Neural cell (in vitro differentiated cells): ENCODE results near the gene SREBF1. TPM values are rescaled to one million over a fixed set of nuclear protein-coding genes. Genes with fewer than 3 reads are reported as not detected.

Experiments
- H2AFZ ChIP-seq: fragments of 200-600, 300-800 bp; sonication (generic), shearing (Covaris generic); 2 replicates; pipeline ENCODE4 v1.6.0; 2014; ENCODE audit warnings: low read depth, mild to moderate bottlenecking, antibody characterized with exemption, low read length, moderate library complexity
- H3F3A ChIP-seq: fragments of 200-600 bp; shearing (Covaris generic); 2 replicates; pipeline ENCODE4 v1.6.1; 2016; ENCODE audit warnings: mild to moderate bottlenecking, moderate library complexity, mixed read lengths, antibody characterized with exemption, low read length; ENCODE audit not compliant: insufficient read depth, poor library complexity, severe bottlenecking
- H3K27ac ChIP-seq: fragments of 200-600, 300-800 bp; sonication (generic), shearing (Covaris generic); 2 replicates; pipeline ENCODE4 v1.5.1; 2014; ENCODE audit warnings: mild to moderate bottlenecking, low read length, moderate library complexity
- H3K27me3 ChIP-seq: fragments of 300-800, 200-600 bp; sonication (generic), shearing (Covaris generic); 2 replicates; pipeline ENCODE4 v1.6.0; 2014; ENCODE audit warnings: mild to moderate bottlenecking, low read depth, low read length, moderate library complexity; ENCODE audit not compliant: insufficient read depth
- H3K36me3 ChIP-seq: fragments of 300-800, 200-600 bp; sonication (generic), shearing (Covaris generic); 2 replicates; pipeline ENCODE4 v1.5.1; 2014; ENCODE audit warnings: mild to moderate bottlenecking, antibody characterized with exemption, low read length, moderate library complexity; ENCODE audit not compliant: insufficient read depth
- H3K4me2 ChIP-seq: fragments of 300-800, 200-600 bp; sonication (generic), shearing (Covaris generic); 2 replicates; pipeline ENCODE4 v1.6.0; 2014; ENCODE audit warnings: mild to moderate bottlenecking, low read length
- H3K4me3 ChIP-seq: fragments of 300-800, 200-600 bp; sonication (generic), shearing (Covaris generic); 2 replicates; pipeline ENCODE4 v1.5.1; 2014; ENCODE audit warnings: mild to moderate bottlenecking, low read length, moderate library complexity
- H3K79me2 ChIP-seq: fragments of 200-600 bp; shearing (Covaris generic); replicated peaks from 2 replicates; pipeline ENCODE4 v1.6.0; 2014; ENCODE audit warnings: mild to moderate bottlenecking, low read length, moderate library complexity; ENCODE audit not compliant: insufficient read depth
- H3K9ac ChIP-seq: fragments of 300-800, 200-600 bp; sonication (generic), shearing (Covaris generic); 2 replicates; pipeline ENCODE4 v1.6.1; 2016; ENCODE audit warnings: mild to moderate bottlenecking, low read length, mixed read lengths
- H3K9me2 ChIP-seq: fragments of 200-600 bp; shearing (Covaris generic); 2 replicates; pipeline ENCODE4 v1.6.1; 2016; ENCODE audit warnings: mild to moderate bottlenecking, low read length, mixed read lengths; ENCODE audit not compliant: insufficient read depth
- H3K9me3 ChIP-seq: fragments of 200-600, 300-800 bp; sonication (generic), shearing (Covaris generic); 2 replicates; pipeline ENCODE4 v1.6.1; 2016; ENCODE audit warnings: mild to moderate bottlenecking, mixed run types, low read length, moderate library complexity, mixed read lengths
- H4K20me1 ChIP-seq: fragments of 200-600 bp; shearing (Covaris generic); 2 replicates; pipeline ENCODE4 v1.6.1; 2016; ENCODE audit warnings: mild to moderate bottlenecking, mixed run types; ENCODE audit not compliant: insufficient read depth
- CTCF ChIP-seq: fragments of 450-650 bp; IDR thresholded peaks from 2 replicates; pipeline ENCODE4 v1.5.1; 2014; ENCODE audit warnings: antibody characterized with exemption, mild to moderate bottlenecking, moderate library complexity; ENCODE audit not compliant: poor library complexity, severe bottlenecking
- EP300 ChIP-seq: fragments of 450-650 bp; conservative IDR thresholded peaks from 2 replicates; pipeline ENCODE4 v1.6.1; 2014; ENCODE audit warnings: antibody characterized with exemption, mild to moderate bottlenecking, moderate library complexity; ENCODE audit not compliant: poor library complexity, severe bottlenecking
- EZH2 ChIP-seq: fragments of 200-600, 300-800 bp; shearing (Covaris generic), sonication (generic); IDR thresholded peaks from 2 replicates; pipeline ENCODE4 v1.6.1; 2014; ENCODE audit warnings: antibody characterized with exemption, low read length, borderline replicate concordance, mild to moderate bottlenecking; ENCODE audit not compliant: insufficient read depth, poor library complexity, severe bottlenecking
- MXI1 ChIP-seq: fragments of 450-650 bp; conservative IDR thresholded peaks from 2 replicates; pipeline ENCODE4 v1.6.1; 2014; ENCODE audit warnings: antibody characterized with exemption, mild to moderate bottlenecking; ENCODE audit not compliant: poor library complexity, severe bottlenecking
- POLR2AphosphoS5 ChIP-seq: IDR thresholded peaks from 2 replicates; pipeline ENCODE4 v1.6.1; 2012
- RAD21 ChIP-seq: fragments of 450-650 bp; conservative IDR thresholded peaks from 2 replicates; pipeline ENCODE4 v1.6.1; 2014; ENCODE audit warnings: antibody characterized with exemption, mild to moderate bottlenecking, moderate library complexity
- REST ChIP-seq: IDR thresholded peaks from 2 replicates; pipeline ENCODE4 v1.6.1; 2012; ENCODE audit warnings: borderline replicate concordance
- SMC3 ChIP-seq: fragments of 450-650 bp; conservative IDR thresholded peaks from 2 replicates; pipeline ENCODE4 v1.6.1; 2014; ENCODE audit warnings: antibody characterized with exemption, mild to moderate bottlenecking, moderate library complexity; ENCODE audit not compliant: poor library complexity
- TAF1 ChIP-seq: IDR thresholded peaks from 2 replicates; pipeline ENCODE4 v1.6.1; 2012; ENCODE audit warnings: low read depth
- polyA plus RNA-seq: library from polyadenylated mRNA; depleted of rRNA; stranded (reverse); fragments of >200 nt; gene quantifications from 2 replicates; pipeline ENCODE4 v1.2.3, GENCODE V29; 2014

The SREBF1 gene
- polyA plus RNA-seq, 1 donor from 2014 or later, result 22.5 TPM

- H3K36me3 ChIP-seq, result no peaks in the 10 kb centered on the region
- H3K9me2 ChIP-seq, result no peaks in the 10 kb centered on the region
- H3K27ac ChIP-seq, result peak overlapping the region; percentile 91
- no peak overlapping the region for H2AFZ ChIP-seq
- TF ChIP-seq EZH2 (no peak), TAF1 (no peak), REST (peak; percentile 84), EP300 (peak; percentile 67), RAD21 (peak; percentile 8), POLR2AphosphoS5 (peak; percentile 50), MXI1 (peak; percentile 53)
- no peaks in the 10 kb centered on the region for H3K9me3 ChIP-seq
- H3K79me2 ChIP-seq, result no peaks in the 10 kb centered on the region
- peaks cover 4% of the 10 kb centered on the region for H3F3A ChIP-seq
- peak overlapping the region; percentile 55 for H3K4me3 ChIP-seq
- no peaks in the 10 kb centered on the region for H3K27me3 ChIP-seq
- peak overlapping the region; percentile 52 for H3K4me2 ChIP-seq
- peak overlapping the region; percentile 67 for H3K9ac ChIP-seq
- no peaks in the 10 kb centered on the region for H4K20me1 ChIP-seq
These were observed 32.1 kb upstream of the SREBF1 start for GRCh38 chr17:17868641-17869522.

- no peaks in the 10 kb centered on the region for H3K9me3 ChIP-seq
These were observed 30.1 kb upstream of the SREBF1 start for GRCh38 chr17:17866897-17867296.

GRCh38 chr17:17866425-17866824 is 29.6 kb upstream of the SREBF1 start:
- TF ChIP-seq EP300 (no peak), CTCF (no peak), SMC3 (no peak), POLR2AphosphoS5 (no peak), MXI1 (no peak), TAF1 (no peak), RAD21 (no peak)
- H3K9ac ChIP-seq, result no peak overlapping the region
- no peaks in the 10 kb centered on the region for H3K9me2 ChIP-seq
- H2AFZ ChIP-seq, result no peak overlapping the region
- no peaks in the 10 kb centered on the region for H3K79me2 ChIP-seq
- no peaks in the 10 kb centered on the region for H3K36me3 ChIP-seq
- no peak overlapping the region for H3K4me2 ChIP-seq
- H4K20me1 ChIP-seq, result no peaks in the 10 kb centered on the region
- no peaks in the 10 kb centered on the region for H3K27me3 ChIP-seq
- peaks cover 4% of the 10 kb centered on the region for H3F3A ChIP-seq
- H3K9me3 ChIP-seq, result no peaks in the 10 kb centered on the region
- H3K4me3 ChIP-seq, result no peak overlapping the region
- H3K27ac ChIP-seq, result peak overlapping the region; percentile 91

More at GRCh38 chr17:17866897-17867296, 30.1 kb upstream of the SREBF1 start:
- peaks cover 4% of the 10 kb centered on the region for H3F3A ChIP-seq
- H3K27ac ChIP-seq, result peak overlapping the region; percentile 91
- H3K79me2 ChIP-seq, result no peaks in the 10 kb centered on the region
- no peak for TF ChIP-seq SMC3
- no peak for TF ChIP-seq EP300
- no peaks in the 10 kb centered on the region for H3K36me3 ChIP-seq
- H3K9ac ChIP-seq, result peak overlapping the region; percentile 67
- H4K20me1 ChIP-seq, result no peaks in the 10 kb centered on the region
- H3K4me2 ChIP-seq, result no peak overlapping the region
- no peaks in the 10 kb centered on the region for H3K9me2 ChIP-seq
- no peak overlapping the region for H3K4me3 ChIP-seq
- H3K27me3 ChIP-seq, result no peaks in the 10 kb centered on the region
- H2AFZ ChIP-seq, result no peak overlapping the region
